ENCODE results near the gene ARID1B. TPM values are rescaled to one million over a fixed set of nuclear protein-coding genes. Genes with fewer than 3 reads are reported as not detected.

Gene ARID1B
- total RNA-seq, 2 experiments from 2014 or later: 42.5 to 43.2 TPM

DNA sequence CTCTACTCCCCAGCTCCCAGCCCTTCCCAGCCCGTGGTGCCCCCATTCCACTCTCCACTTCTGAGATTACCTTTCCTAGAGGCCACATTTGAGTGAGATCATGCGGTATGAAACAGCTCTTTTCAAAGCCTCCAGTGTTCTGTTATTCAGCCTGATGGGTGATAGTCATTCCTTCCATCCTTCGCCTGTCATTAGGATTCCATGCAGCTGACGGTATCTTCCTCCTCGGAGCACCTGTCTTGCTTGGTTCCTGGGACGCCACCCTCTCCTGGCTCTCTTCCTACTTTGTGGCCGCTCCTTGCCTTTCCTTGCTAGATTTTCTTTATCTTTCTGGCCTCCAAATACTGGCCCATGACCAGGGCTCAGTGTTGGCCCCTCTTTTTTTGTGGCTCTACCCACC is 137.0 kb downstream of the ARID1B start:
- CTCF ChIA-PET: interaction anchor here (0.5 kb wide), 1 partner anchor 95 kb away, joined by 3 read pairs; no protein-coding TSS in a partner anchor
- H3K4me1 Mint-ChIP-seq (ENCODE audit: low read depth): peaks cover 64% of the 10 kb centered on the region
- H3K27ac Mint-ChIP-seq: no peak overlapping the region
- intact Hi-C loops (cut with micrococcal nuclease): no loop called here
- DNase-seq: no peak
- H3K27me3 Mint-ChIP-seq (ENCODE audit: low read depth): no peaks in the 10 kb centered on the region
- H3K4me3 Mint-ChIP-seq: no peak overlapping the region
- peaks cover 8% of the 10 kb centered on the region for H3K36me3 Mint-ChIP-seq (ENCODE audit: low read depth)
- H3K9me3 Mint-ChIP-seq: no peaks in the 10 kb centered on the region

DNA sequence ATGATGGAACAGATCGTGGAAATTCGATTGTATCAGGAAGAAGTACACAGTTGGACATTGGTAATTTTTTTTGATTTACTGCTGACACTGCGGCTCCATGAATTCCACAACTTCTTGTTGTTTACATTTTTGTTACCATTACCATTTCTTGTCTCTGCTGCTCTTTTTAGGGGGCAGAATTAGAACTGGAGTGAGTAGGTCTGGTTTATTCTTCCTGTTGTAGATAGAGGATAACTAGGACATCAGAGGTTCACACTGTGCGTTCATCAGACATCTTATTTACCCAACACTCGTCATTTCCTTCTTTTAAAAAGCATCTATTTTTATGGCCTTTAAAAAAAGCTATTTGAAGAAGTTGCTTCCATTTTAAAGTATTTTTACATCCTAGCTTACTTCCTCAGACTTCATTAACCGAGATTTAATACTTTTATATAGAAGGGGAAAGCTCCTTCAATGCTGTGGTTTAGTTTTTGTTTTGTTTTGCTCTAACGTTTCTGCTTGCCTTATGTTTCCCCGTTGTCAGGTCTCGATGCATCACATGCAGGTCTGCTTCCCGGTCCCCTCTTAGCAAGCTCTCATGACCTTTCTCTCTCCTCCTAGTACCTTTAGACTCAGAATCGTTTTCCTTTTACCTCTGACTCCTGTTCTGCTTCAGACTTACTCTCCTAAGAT is 139.1 kb downstream of the ARID1B start:
- H3K27ac Mint-ChIP-seq: no peak overlapping the region
- H3K36me3 Mint-ChIP-seq (ENCODE audit: low read depth): peaks cover 8% of the 10 kb centered on the region
- H3K9me3 Mint-ChIP-seq: no peaks in the 10 kb centered on the region
- DNase-seq: peak; percentile 15
- H3K4me1 Mint-ChIP-seq (ENCODE audit: low read depth): peaks cover 61% of the 10 kb centered on the region
- CTCF ChIA-PET: no interaction called here
- no peaks in the 10 kb centered on the region for H3K27me3 Mint-ChIP-seq (ENCODE audit: low read depth)
- intact Hi-C loops (cut with micrococcal nuclease): no loop called here
- no peak overlapping the region for H3K4me3 Mint-ChIP-seq

DNA sequence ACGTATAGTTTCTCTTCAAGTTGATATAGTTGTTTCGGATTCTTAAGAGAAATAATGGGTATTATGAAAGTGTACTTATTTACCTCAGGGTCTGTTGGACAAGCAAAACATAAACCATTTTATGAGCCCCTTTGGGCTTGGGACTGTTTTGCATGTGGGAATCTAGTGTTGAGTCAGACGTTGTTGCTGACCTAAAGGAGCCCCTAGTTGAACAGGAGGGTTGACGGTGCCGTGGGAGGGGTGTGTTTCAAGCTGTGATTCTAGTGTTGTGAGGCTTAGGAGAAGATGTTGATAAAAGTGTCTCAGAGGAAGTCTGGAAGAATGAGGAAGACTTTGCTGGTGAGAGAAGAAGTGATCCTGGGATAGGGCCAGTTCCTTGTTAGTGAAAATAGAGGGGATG is 140.0 kb downstream of the ARID1B start:
- intact Hi-C loops (cut with micrococcal nuclease): no loop called here
- DNase-seq: no peak
- peaks cover 56% of the 10 kb centered on the region for H3K4me1 Mint-ChIP-seq (ENCODE audit: low read depth)
- no peak overlapping the region for H3K27ac Mint-ChIP-seq
- H3K36me3 Mint-ChIP-seq (ENCODE audit: low read depth): peaks cover 7% of the 10 kb centered on the region
- H3K9me3 Mint-ChIP-seq: no peaks in the 10 kb centered on the region
- CTCF ChIA-PET: no interaction called here
- no peaks in the 10 kb centered on the region for H3K27me3 Mint-ChIP-seq (ENCODE audit: low read depth)
- H3K4me3 Mint-ChIP-seq: no peak overlapping the region

DNA sequence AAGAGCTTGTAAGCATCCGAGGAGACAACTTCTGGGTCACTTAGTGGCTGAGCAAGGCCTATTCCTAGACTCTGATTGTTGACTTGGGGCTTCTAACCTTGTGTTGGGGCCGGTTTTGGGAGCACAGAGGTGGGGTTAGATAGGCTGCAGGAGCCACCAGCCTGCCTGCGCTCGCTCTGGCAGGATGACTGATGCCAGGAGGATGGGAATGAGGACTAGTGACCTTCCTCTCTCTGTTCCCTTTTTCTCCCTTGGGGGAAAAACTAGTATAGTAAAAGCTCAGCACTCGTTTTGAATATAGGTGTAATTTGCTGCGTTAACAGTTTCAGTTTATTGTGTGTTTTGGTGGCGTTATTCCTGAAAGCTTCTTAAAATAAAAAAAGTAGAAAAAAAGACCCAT is 141.5 kb downstream of the ARID1B start:
- CTCF ChIA-PET: interaction anchor here (0.9 kb wide), 1 partner anchor 16 kb away, joined by 4 read pairs; no protein-coding TSS in a partner anchor
- DNase-seq: no peak
- no peaks in the 10 kb centered on the region for H3K27me3 Mint-ChIP-seq (ENCODE audit: low read depth)
- H3K9me3 Mint-ChIP-seq: no peaks in the 10 kb centered on the region
- intact Hi-C loops (cut with micrococcal nuclease): no loop called here
- H3K4me3 Mint-ChIP-seq: no peak overlapping the region
- H3K4me1 Mint-ChIP-seq (ENCODE audit: low read depth): peaks cover 49% of the 10 kb centered on the region
- H3K36me3 Mint-ChIP-seq (ENCODE audit: low read depth): peaks cover 6% of the 10 kb centered on the region
- H3K27ac Mint-ChIP-seq: no peak overlapping the region

DNA sequence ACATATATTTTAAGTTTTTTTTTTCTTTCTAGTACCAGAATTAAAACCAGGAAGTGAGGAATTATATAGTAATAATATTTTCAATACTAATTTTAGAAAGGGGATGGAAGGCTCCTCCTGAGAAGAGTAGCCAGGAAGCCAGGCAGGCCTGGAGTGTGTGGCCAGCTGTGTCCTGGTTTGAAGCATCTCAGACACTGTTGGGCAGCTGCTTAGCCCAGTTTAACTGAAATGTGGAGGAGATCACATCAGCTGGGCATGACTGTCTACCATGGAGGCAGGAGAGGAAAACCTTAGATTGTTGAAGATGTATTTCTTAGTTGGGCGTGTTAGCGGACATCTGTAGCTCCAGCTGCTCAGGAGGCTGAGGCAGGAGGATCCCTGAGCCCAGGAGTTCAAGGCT is 142.2 kb downstream of the ARID1B start:
- peaks cover 47% of the 10 kb centered on the region for H3K4me1 Mint-ChIP-seq (ENCODE audit: low read depth)
- intact Hi-C loops (cut with micrococcal nuclease): no loop called here
- H3K36me3 Mint-ChIP-seq (ENCODE audit: low read depth): peaks cover 2% of the 10 kb centered on the region
- H3K4me3 Mint-ChIP-seq: no peak overlapping the region
- no peak overlapping the region for H3K27ac Mint-ChIP-seq
- no peak for DNase-seq
- CTCF ChIA-PET: interaction anchor here (0.6 to 0.9 kb wide), 2 partner anchors 17 to 94 kb away, joined by 3 to 4 read pairs; no protein-coding TSS in a partner anchor
- no peaks in the 10 kb centered on the region for H3K9me3 Mint-ChIP-seq
- no peaks in the 10 kb centered on the region for H3K27me3 Mint-ChIP-seq (ENCODE audit: low read depth)

DNA sequence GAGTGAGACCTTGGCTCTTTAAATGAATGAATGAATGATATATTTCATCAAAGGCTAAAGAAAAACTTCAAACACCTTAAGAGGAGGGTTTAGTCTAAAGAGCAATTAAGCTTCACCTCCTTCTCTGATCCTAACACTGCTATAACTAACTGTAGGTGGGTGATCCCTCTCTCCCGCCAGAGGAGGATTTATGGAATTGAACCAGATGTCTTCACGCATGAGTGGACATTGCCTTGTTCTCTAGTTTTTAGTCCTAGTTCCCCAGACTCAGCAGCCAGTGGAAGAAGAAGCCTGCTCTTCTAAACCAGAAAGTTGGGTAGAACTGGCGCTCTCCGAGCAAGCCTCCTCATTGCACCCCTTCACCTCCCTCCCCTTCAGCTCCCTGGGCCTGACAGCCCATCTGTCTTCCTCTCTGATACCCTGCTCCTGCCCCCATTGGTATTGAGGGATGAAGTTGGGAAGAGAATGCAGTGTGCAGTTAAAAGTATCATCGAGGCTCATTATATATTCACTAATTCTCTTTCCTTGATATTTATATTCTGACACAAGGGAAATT is 142.7 kb downstream of the ARID1B start:
- intact Hi-C loops (cut with micrococcal nuclease): no loop called here
- peaks cover 46% of the 10 kb centered on the region for H3K4me1 Mint-ChIP-seq (ENCODE audit: low read depth)
- H3K27ac Mint-ChIP-seq: no peak overlapping the region
- CTCF ChIA-PET: interaction anchor here (0.6 kb wide), 1 partner anchor 95 kb away, joined by 3 read pairs; no protein-coding TSS in a partner anchor
- H3K4me3 Mint-ChIP-seq: no peak overlapping the region
- peaks cover 1% of the 10 kb centered on the region for H3K36me3 Mint-ChIP-seq (ENCODE audit: low read depth)
- no peak for DNase-seq
- no peaks in the 10 kb centered on the region for H3K9me3 Mint-ChIP-seq
- no peaks in the 10 kb centered on the region for H3K27me3 Mint-ChIP-seq (ENCODE audit: low read depth)

DNA sequence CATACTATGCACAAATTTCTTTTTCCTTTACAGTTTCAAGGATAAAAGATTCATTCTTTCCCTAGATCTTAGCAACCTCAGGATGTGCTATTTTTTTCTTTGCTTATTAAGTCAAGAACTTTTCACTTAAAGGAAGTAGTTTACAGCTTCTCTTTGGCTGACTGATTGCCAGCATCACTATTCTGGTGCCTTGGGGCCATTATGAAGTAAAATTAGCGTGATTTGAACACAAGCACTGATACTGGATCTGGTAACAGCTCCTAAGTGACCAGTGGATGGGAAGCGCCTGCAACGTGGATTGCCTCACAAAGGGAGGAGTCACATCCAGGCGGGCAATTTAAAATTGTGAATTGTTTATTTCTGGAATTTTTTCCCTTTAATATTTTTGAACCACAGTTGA is 147.1 kb downstream of the ARID1B start:
- DNase-seq: no peak
- Mint-ChIP-seq H3K4me1 (ENCODE audit: low read depth) (peaks cover 61% of the 10 kb centered on the region), H3K9me3 (no peaks in the 10 kb centered on the region), H3K4me3 (no peak overlapping the region), H3K36me3 (ENCODE audit: low read depth) (peaks cover 1% of the 10 kb centered on the region), H3K27ac (no peak overlapping the region), H3K27me3 (ENCODE audit: low read depth) (no peaks in the 10 kb centered on the region)
- intact Hi-C loops (cut with micrococcal nuclease): no loop called here
- CTCF ChIA-PET: interaction anchor here (0.6 to 2.6 kb wide), 3 partner anchors 8 to 148 kb away, joined by 3 to 7 read pairs (median 3); no protein-coding TSS in a partner anchor

DNA sequence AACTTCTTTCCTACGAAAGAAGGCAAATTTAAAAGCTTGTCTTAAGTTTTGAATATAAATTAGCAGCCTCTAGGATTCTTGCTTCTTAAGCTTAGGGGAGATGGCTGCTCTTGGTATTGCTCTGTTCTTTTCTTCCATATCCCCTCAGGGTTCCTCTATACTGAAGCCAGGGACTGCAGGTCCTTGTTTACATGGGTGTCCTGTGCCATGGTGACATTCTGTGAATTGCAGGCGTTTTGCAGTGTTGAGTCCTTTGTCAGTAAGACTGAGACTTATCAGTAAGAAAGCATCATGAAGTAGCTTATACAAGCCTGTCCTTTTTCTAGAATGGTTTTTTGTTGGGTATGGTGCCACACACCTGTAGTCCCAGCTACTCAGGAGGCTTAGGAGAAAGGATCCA is 147.8 kb downstream of the ARID1B start:
- DNase-seq: no peak
- Mint-ChIP-seq H3K27ac (no peak overlapping the region), H3K4me1 (ENCODE audit: low read depth) (peaks cover 60% of the 10 kb centered on the region), H3K36me3 (ENCODE audit: low read depth) (peaks cover 1% of the 10 kb centered on the region), H3K27me3 (ENCODE audit: low read depth) (no peaks in the 10 kb centered on the region), H3K4me3 (no peak overlapping the region), H3K9me3 (no peaks in the 10 kb centered on the region)
- intact Hi-C loops (cut with micrococcal nuclease): no loop called here
- CTCF ChIA-PET: interaction anchor here (1.0 to 2.6 kb wide), 2 partner anchors 18 to 136 kb away, joined by 3 to 7 read pairs; no protein-coding TSS in a partner anchor

DNA sequence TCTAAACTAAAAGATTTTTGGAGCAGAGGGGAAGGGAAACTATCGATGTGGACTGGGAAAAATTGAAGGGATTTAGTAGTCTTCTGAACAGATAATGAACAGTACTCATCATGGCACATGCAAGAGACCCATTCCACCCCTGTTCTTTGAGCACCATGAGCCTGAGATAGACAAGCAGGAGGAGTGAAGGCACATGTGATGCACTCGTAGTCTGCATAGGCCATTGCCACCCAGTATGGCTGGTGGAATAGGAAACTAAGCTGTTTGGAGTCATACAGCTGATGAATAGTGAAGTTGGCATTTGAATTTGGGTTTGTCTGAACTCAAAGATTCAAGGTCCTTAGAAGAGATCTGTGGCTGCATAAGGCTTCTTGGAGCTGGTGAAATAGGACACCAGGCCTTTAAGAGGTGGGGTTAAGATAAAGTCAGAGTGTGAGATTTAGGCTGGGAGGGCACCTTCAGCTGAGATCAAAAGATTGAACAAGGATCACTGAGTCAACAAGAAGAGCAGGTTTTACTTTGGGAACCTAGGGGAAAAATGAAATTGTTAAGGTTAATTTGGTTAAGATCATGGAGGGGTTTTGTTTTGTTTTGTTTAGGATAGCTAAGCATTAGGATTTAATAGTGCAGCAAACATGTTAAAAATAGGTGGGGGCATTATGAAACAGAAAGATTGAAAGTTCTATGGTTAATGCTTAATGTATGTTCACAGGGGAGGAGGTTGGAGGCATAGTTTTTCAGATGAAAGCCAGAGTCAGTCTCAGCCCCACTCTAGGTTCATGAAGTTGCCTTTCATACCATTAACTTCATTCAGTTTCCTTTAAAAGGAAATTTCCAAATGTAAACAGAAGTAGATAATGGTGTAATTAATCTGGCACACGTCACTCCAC is 148.8 kb downstream of the ARID1B start:
- intact Hi-C loops (cut with micrococcal nuclease): no loop called here
- Mint-ChIP-seq H3K27me3 (ENCODE audit: low read depth) (no peaks in the 10 kb centered on the region), H3K36me3 (ENCODE audit: low read depth) (peaks cover 1% of the 10 kb centered on the region), H3K27ac (peak overlapping the region; percentile 2), H3K4me1 (ENCODE audit: low read depth) (peaks cover 61% of the 10 kb centered on the region), H3K9me3 (no peaks in the 10 kb centered on the region), H3K4me3 (no peak overlapping the region)
- CTCF ChIA-PET: interaction anchor here (1.0 to 2.6 kb wide), 3 partner anchors 17 to 137 kb away, joined by 3 to 7 read pairs (median 3); no protein-coding TSS in a partner anchor
- peak; percentile 41 for DNase-seq

DNA sequence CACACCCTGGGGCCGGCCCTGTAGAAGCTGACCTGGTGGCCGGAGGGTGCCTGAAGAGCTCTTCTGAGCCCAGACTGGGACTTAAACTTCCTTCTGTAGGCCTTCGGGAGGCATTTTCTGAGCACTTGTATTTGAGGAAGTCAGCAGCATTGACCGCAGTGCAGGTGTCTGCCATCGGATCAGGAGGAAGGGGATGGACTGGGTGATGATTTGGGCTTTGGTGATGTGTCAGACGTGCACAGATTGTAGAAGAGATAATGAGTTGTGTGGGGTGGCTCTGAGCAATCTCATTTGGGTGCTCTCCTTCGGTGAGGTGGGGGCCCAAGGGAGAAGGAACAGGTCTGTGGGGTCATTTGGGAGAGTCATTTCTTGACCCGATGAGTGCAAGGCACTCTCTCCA is 150.9 kb downstream of the ARID1B start:
- intact Hi-C loops (cut with micrococcal nuclease): no loop called here
- CTCF ChIA-PET: no interaction called here
- H3K4me3 Mint-ChIP-seq: no peak overlapping the region

DNA sequence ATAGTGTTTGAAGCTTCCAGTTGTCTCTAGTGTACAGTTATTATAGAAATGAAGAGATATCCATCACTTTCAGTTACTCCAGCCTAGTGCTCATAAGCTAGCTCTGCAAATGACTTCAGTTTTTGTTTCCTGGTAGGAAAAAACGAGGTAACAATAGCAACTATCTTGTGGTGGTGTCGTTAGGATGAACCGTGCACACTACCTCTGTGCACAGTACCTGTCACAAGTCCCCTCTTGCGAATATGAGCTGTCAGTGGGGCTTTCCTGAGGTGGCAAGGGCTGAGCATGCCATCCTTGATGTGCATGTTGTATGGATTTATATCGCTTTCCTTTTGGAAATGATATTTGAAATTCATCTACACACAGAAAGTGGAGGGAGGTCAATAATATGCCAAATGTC is 151.8 kb downstream of the ARID1B start:
- Mint-ChIP-seq H3K9me3 (no peaks in the 10 kb centered on the region), H3K27me3 (ENCODE audit: low read depth) (no peaks in the 10 kb centered on the region), H3K4me3 (no peak overlapping the region), H3K36me3 (ENCODE audit: low read depth) (no peaks in the 10 kb centered on the region), H3K27ac (no peak overlapping the region), H3K4me1 (ENCODE audit: low read depth) (peaks cover 71% of the 10 kb centered on the region)
- peak; percentile 47 for DNase-seq
- intact Hi-C loops (cut with micrococcal nuclease): no loop called here
- CTCF ChIA-PET: interaction anchor here (0.6 kb wide), 2 partner anchors 14 to 1284 kb away, joined by 3 to 4 read pairs; no protein-coding TSS in a partner anchor

More for the DNA sequence above, 150.9 kb downstream of the ARID1B start:
- Mint-ChIP-seq H3K27ac (no peak overlapping the region), H3K9me3 (no peaks in the 10 kb centered on the region), H3K4me1 (ENCODE audit: low read depth) (peaks cover 67% of the 10 kb centered on the region), H3K36me3 (ENCODE audit: low read depth) (no peaks in the 10 kb centered on the region), H3K27me3 (ENCODE audit: low read depth) (no peaks in the 10 kb centered on the region)
- DNase-seq: no peak

DNA sequence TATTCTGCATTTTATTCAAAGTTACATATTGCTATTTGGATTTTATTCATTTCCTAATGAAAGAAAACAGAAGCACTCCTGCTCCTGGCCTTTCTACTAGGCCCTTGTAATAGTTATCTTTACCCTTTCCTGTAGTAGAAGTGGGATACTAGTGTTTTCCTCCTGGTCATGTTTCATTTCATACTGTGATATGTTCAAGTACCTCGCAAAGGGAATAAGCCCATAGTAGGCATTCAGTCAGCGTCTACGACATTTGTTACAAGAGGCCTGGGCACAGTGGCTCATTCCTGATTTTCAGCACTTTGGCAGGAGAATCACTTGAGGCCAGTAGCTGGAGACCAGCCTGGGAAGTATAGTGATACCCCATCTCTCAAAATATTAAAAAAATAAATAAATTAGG is 154.1 kb downstream of the ARID1B start:
- no peak for DNase-seq
- H3K4me3 Mint-ChIP-seq: no peak overlapping the region
- H3K27me3 Mint-ChIP-seq (ENCODE audit: low read depth): no peaks in the 10 kb centered on the region
- peaks cover 7% of the 10 kb centered on the region for H3K36me3 Mint-ChIP-seq (ENCODE audit: low read depth)
- intact Hi-C loops (cut with micrococcal nuclease): no loop called here
- no peak overlapping the region for H3K27ac Mint-ChIP-seq
- no peaks in the 10 kb centered on the region for H3K9me3 Mint-ChIP-seq
- H3K4me1 Mint-ChIP-seq (ENCODE audit: low read depth): peaks cover 62% of the 10 kb centered on the region
- CTCF ChIA-PET: no interaction called here

All from activated naive CD4-positive, alpha-beta T cell treated with anti-CD3 and anti-CD28 coated beads for 36 hours (primary cell).